K562 (cell line): Measurements from ENCODE around the gene ARHGEF10L. TPM values are rescaled to one million over a fixed set of nuclear protein-coding genes. Genes with fewer than 3 reads are reported as not detected.

ENCODE experiments used
- ATAC-seq: fragments of 200-7000 bp; cut with Tn5 transposase; 3 replicates; pipeline ENCODE4 v1.9.1; 2020; ENCODE audit warnings: moderate library complexity
- BruUV-seq: library from RNA; stranded (reverse); fragments of 400-500 nt; replicated peaks from 2 replicates; lab custom pipeline; 2021; lab: Mats Ljungman, UMichigan
- CTCF ChIA-PET: fragments of 300-600 bp; formaldehyde crosslinking; extraction: SDS; loops from one replicate; lab custom pipeline; 2021; ENCODE audit warnings: low intra/inter-chr PET ratio; lab: Yijun Ruan, JAX
- POLR2A ChIA-PET: fragments of 300-600, 350-650 bp; sonication (Branson Sonifier 250); formaldehyde crosslinking; extraction: SDS; loops from one replicate; lab custom pipeline; 2021; ENCODE audit warnings: antibody characterized with exemption, inconsistent platforms; lab: Yijun Ruan, JAX
- DNase-seq, 4 experiments: peaks; one replicate each; pipeline versions ENCODE4 v3.0.0 to v3.0.0-alpha.2; 2011 to 2018; ENCODE audit warnings: low spot score in 3 of 4, mixed read lengths in 3 of 4; ENCODE audit errors: extremely low read depth in 1 of 4
- FAIRE-seq: peaks from 2 replicates; lab custom pipeline; 2011; peaks lifted over from hg19 to GRCh38; lab: Jason Lieb, UNC
- H2AFZ ChIP-seq: 2 replicates; pipeline ENCODE4 v1.6.0; 2011; ENCODE audit warnings: low read depth, low read length, control low read depth, inconsistent platforms
- H3K27ac ChIP-seq: fragments of 200-600 bp; 3 replicates; pipeline ENCODE4 v1.8.0; 2011; ENCODE audit warnings: low read depth, mild to moderate bottlenecking, control low read depth, inconsistent platforms, low read length, moderate library complexity, mixed read lengths; ENCODE audit errors: extremely low read depth
- H3K27me3 ChIP-seq, 2 experiments: fragments of 300-600 bp in 1 of 2; 2 replicates in 1 of 2; 3 replicates in 1 of 2; pipeline versions ENCODE4 v1.6.0 to v1.8.0; 2011; ENCODE audit warnings: inconsistent platforms in 2 of 2, low read length in 2 of 2, mild to moderate bottlenecking in 1 of 2, mixed read lengths in 1 of 2, moderate library complexity in 1 of 2; ENCODE audit not compliant: control insufficient read depth in 2 of 2, insufficient read depth in 2 of 2
- H3K36me3 ChIP-seq: fragments of 300-600 bp; 3 replicates; pipeline ENCODE4 v1.8.0; 2011; ENCODE audit warnings: mild to moderate bottlenecking, low read length, inconsistent platforms; ENCODE audit not compliant: control insufficient read depth, insufficient read depth
- H3K4me1 ChIP-seq, 2 experiments: fragments of 200-600 bp in 1 of 2; replicated peaks in 1 of 2; 2 replicates in 1 of 2; 3 replicates in 1 of 2; pipeline versions ENCODE4 v1.5.1 to v1.8.0; 2011; ENCODE audit warnings: inconsistent platforms in 2 of 2, low read length in 2 of 2, mild to moderate bottlenecking in 1 of 2, mixed read lengths in 1 of 2, moderate library complexity in 1 of 2; ENCODE audit not compliant: control insufficient read depth in 2 of 2, insufficient read depth in 2 of 2
- H3K4me2 ChIP-seq: 2 replicates; pipeline ENCODE4 v1.6.1; 2011; ENCODE audit warnings: low read length, control low read depth, inconsistent platforms, mixed read lengths; ENCODE audit not compliant: insufficient read depth
- H3K4me3 ChIP-seq: fragments of 200-600 bp; sonication (generic), shearing (Covaris generic); 2 replicates; pipeline ENCODE4 v1.5.1; 2016; ENCODE audit warnings: control low read depth, inconsistent platforms
- H3K79me2 ChIP-seq: fragments of 200-600 bp; 3 replicates; pipeline ENCODE4 v1.8.0; 2011; ENCODE audit warnings: low read length, inconsistent platforms; ENCODE audit not compliant: control insufficient read depth, insufficient read depth
- H3K9ac ChIP-seq, 2 experiments: 2 replicates each; pipeline versions ENCODE4 v1.6.0 to v1.6.1; 2011; ENCODE audit warnings: low read depth in 2 of 2, low read length in 2 of 2, control low read depth in 1 of 2, inconsistent platforms in 1 of 2, mild to moderate bottlenecking in 1 of 2, mixed read lengths in 1 of 2; ENCODE audit not compliant: insufficient read depth in 1 of 2
- H3K9me1 ChIP-seq: one replicate; pipeline ENCODE4 v1.6.0; 2011; ENCODE audit warnings: inconsistent platforms, mild to moderate bottlenecking, low read length, moderate library complexity; ENCODE audit not compliant: control insufficient read depth, insufficient read depth
- H3K9me3 ChIP-seq: replicated peaks from 2 replicates; pipeline ENCODE4 v1.5.1; 2011; ENCODE audit warnings: low read depth, low read length, inconsistent platforms; ENCODE audit not compliant: control insufficient read depth, insufficient read depth
- H4K20me1 ChIP-seq: replicated peaks from 2 replicates; pipeline ENCODE4 v1.6.1; 2011; ENCODE audit warnings: low read length, inconsistent platforms, mixed read lengths; ENCODE audit not compliant: control insufficient read depth, insufficient read depth
- CC2D1A ChIP-seq: fragments of 450-650 bp; IDR thresholded peaks from 2 replicates; pipeline ENCODE4 v1.6.1; 2017; ENCODE audit warnings: mild to moderate bottlenecking
- PML ChIP-seq: IDR thresholded peaks from 2 replicates; pipeline ENCODE4 v1.6.1; 2012; ENCODE audit warnings: low read length, inconsistent platforms
- RBM25 ChIP-seq: fragments of 200-400 bp; formaldehyde crosslinking; IDR thresholded peaks from 2 replicates; pipeline ENCODE4 v1.6.1; 2018; ENCODE audit warnings: low read length, low read depth, moderate library complexity; ENCODE audit not compliant: severe bottlenecking
- RCOR1 ChIP-seq, 2 experiments: IDR thresholded peaks; 2 replicates each; pipeline ENCODE4 v1.6.1; 2012; ENCODE audit warnings: low read depth in 2 of 2, low read length in 2 of 2, borderline replicate concordance in 1 of 2, improper control_type of control experiment in 1 of 2
- SMARCA5 ChIP-seq: fragments of 450-650 bp; IDR thresholded peaks from 2 replicates; pipeline ENCODE4 v1.6.1; 2016
- WGBS: fragments of 100-300 bp; shearing (Covaris generic); methylation state at CpG from one replicate; pipeline ENCODE4 v1.1.6; 2016; ENCODE audit warnings: low coverage, mixed read lengths; ENCODE audit not compliant: insufficient coverage; ENCODE audit errors: missing lambda C conversion rate; 5-methylcytosine and 5-hydroxymethylcytosine counted together
- in situ Hi-C: fragments of 300-500 bp; cut with MboI; formaldehyde crosslinking; loops from 4 replicates; pipeline ENCODE4 v1.15.0; 2018; ENCODE audit warnings: inconsistent platforms, mixed read lengths
- intact Hi-C: fragments of 100-400 bp; cut with micrococcal nuclease; formaldehyde crosslinking; loops from 2 replicates; pipeline ENCODE4 v1.14.2; 2022
- polyA plus RNA-seq, 8 experiments: library from polyadenylated mRNA; depleted of rRNA in 4 of 8; stranded (reverse) in 5 of 8; unstranded in 3 of 8; fragments of >200 nt; fragmentation: Nextera tagmentation in 2 of 8; fragmentation: Illumina TruSeq in 1 of 8; extraction: Ambion mirVana in 2 of 8; extraction: Trizol in 1 of 8; gene quantifications; 2 replicates each; pipeline versions ENCODE4 v1.2.1 to v1.2.3, GENCODE V29; 2011 to 2014; ENCODE audit warnings: inconsistent platforms in 1 of 8, missing spikeins in 1 of 8
- total RNA-seq, 7 experiments: library from RNA; depleted of rRNA in 6 of 7; stranded (reverse); fragments of >200 nt in 6 of 7; fragmentation: Illumina TruSeq in 2 of 7; extraction: Trizol in 2 of 7; gene quantifications; 2 replicates each; pipeline versions ENCODE4 v1.2.1 to v1.2.3, GENCODE V29; 2011 to 2021; ENCODE audit warnings: low replicate concordance in 1 of 7

The ARHGEF10L gene
- total and polyA plus RNA-seq, 9 of the 15 experiments (the other 6 are each of a cell fraction or from before 2014, with no cell fraction given), result 0.09 to 0.13 TPM; not detected in 7

GRCh38 chr1:17576519-17576853 lies 37.0 kb downstream of the ARHGEF10L start:
- no peak for TF ChIP-seq SMARCA5
- no peak for TF ChIP-seq CC2D1A
- Histone ChIP-seq H3K4me1 (no peaks in the 10 kb centered on the region), H3K27ac (no peak overlapping the region), H3K9ac (no peak overlapping the region), H3K4me3 (no peak overlapping the region), H2AFZ (no peak overlapping the region), H3K27me3 (peaks cover 23 to 55% of the 10 kb centered on the region in 2 experiments; a peak in 4 of 5 replicates), H3K9me1 (no peaks in the 10 kb centered on the region), H3K36me3 (no peaks in the 10 kb centered on the region), H3K9me3 (no peaks in the 10 kb centered on the region), H3K4me2 (no peak overlapping the region), H4K20me1 (peaks cover 21% of the 10 kb centered on the region), H3K79me2 (no peaks in the 10 kb centered on the region)
- no peak for DNase-seq
- no peak for ATAC-seq
- no TSS peak for BruUV-seq
- 1% methylated on average over 6 of the region's 6 CpGs for WGBS
- ChIA-PET CTCF (interaction anchor here (0.6 kb wide), 1 partner anchor 159 kb away, joined by 3 read pairs; no protein-coding TSS in a partner anchor), POLR2A (interaction anchor here (0.6 kb wide), 1 partner anchor 20 kb away, joined by 3 read pairs; no protein-coding TSS in a partner anchor)
- in situ Hi-C loops (no loop called here), intact Hi-C loops (no loop called here)
- no peak for FAIRE-seq

GRCh38 chr1:17577907-17578297 lies 38.4 kb downstream of the ARHGEF10L start:
- H4K20me1 ChIP-seq, result peaks cover 27% of the 10 kb centered on the region; the same call in 1 of the 2 replicates
- no peaks in the 10 kb centered on the region for H3K4me1 ChIP-seq
- H3K9ac ChIP-seq, result no peak overlapping the region
- no peak overlapping the region for H2AFZ ChIP-seq
- no peak overlapping the region for H3K4me3 ChIP-seq
- ChIA-PET POLR2A (no interaction called here), CTCF (no interaction called here)
- ATAC-seq (no peak), DNase-seq (peak in 1 of 4 experiments; percentile 31), FAIRE-seq (no peak)
- in situ Hi-C loops, result no loop called here
- no peaks in the 10 kb centered on the region for H3K36me3 ChIP-seq
- no peaks in the 10 kb centered on the region for H3K9me1 ChIP-seq
- H3K27me3 ChIP-seq, result peaks cover 26 to 56% of the 10 kb centered on the region in 2 experiments; a peak in 4 of 5 replicates
- no peak overlapping the region for H3K4me2 ChIP-seq
- no peaks in the 10 kb centered on the region for H3K79me2 ChIP-seq
- no TSS peak for BruUV-seq
- TF ChIP-seq RCOR1 (IDR thresholded peaks at IDR 0.05; ENCODE audit: borderline replicate concordance in 1 of 2, low read depth in 2 of 2, low read length in 2 of 2) (no peak), PML (no peak), RBM25 (peak; percentile 26)
- intact Hi-C loops, result no loop called here
- H3K27ac ChIP-seq, result no peak overlapping the region
- H3K9me3 ChIP-seq, result no peaks in the 10 kb centered on the region
- 0% methylated on average over 1 of the region's 1 CpG for WGBS
